HCT116 (cell line): ENCODE data around the gene IST1. TPM values are rescaled to one million over a fixed set of nuclear protein-coding genes. Genes with fewer than 3 reads are reported as not detected.

Experiments used
- ATAC-seq: fragments of 200-7000 bp; cut with Tn5 transposase; 2 replicates; pipeline ENCODE4 v1.9.1; 2020; ENCODE audit warnings: mild to moderate bottlenecking, moderate library complexity
- BruUV-seq: library from RNA; stranded (reverse); fragments of 400-500 nt; replicated peaks from 2 replicates; lab custom pipeline; 2021; lab: Mats Ljungman, UMichigan
- CTCF ChIA-PET: fragments of 300-600 bp; sonication (Branson Sonifier 250); formaldehyde crosslinking; loops from one replicate; lab custom pipeline; 2021; ENCODE audit warnings: antibody characterized with exemption; lab: Charles Lee
- POLR2A ChIA-PET: fragments of 300-600, 350-600 bp; sonication (Branson Sonifier 250); formaldehyde crosslinking; loops from one replicate; lab custom pipeline; 2021; ENCODE audit warnings: antibody characterized with exemption; lab: Charles Lee
- RAD21 ChIA-PET, 2 experiments: fragments of 300-600 bp; sonication (Branson Sonifier 250); formaldehyde crosslinking; loops; one replicate each; lab custom pipeline; 2023; ENCODE audit warnings: low total read pairs in 2 of 2; ENCODE audit not compliant: uncharacterized antibody in 2 of 2, unreplicated experiment in 2 of 2, low non-redundant PET in 1 of 2; lab: Charles Lee
- DNase-seq: peaks from one replicate; pipeline ENCODE4 v3.0.0-alpha.2; 2010; ENCODE audit warnings: low read depth, low spot score
- H2AFZ ChIP-seq: fragments of 200-600 bp; shearing (Covaris generic), sonication (generic); 2 replicates; pipeline ENCODE4 v1.6.1; 2017; ENCODE audit warnings: low read depth, mixed run types, mixed read lengths, antibody characterized with exemption, low read length; ENCODE audit not compliant: poor library complexity, severe bottlenecking
- H3K27ac ChIP-seq: 2 replicates; pipeline ENCODE4 v1.5.1; 2012; ENCODE audit warnings: low read depth, low read length
- H3K27me3 ChIP-seq: fragments of 200-600 bp; sonication (generic); 2 replicates; pipeline ENCODE4 v1.6.1; 2016; ENCODE audit warnings: mixed run types, low read length, mixed read lengths; ENCODE audit not compliant: insufficient read depth
- H3K36me3 ChIP-seq, 2 experiments: fragments of 200-500 bp in 1 of 2; fragments of 200-600 bp in 1 of 2; sonication (Bioruptor generic) in 1 of 2; sonication (generic) in 1 of 2; 2 replicates each; pipeline versions ENCODE4 v1.5.1 to v1.6.1; 2014 to 2016; ENCODE audit warnings: low read length in 2 of 2, inconsistent platforms in 1 of 2, mixed read lengths in 1 of 2, mixed run types in 1 of 2; ENCODE audit not compliant: insufficient read depth in 2 of 2, control insufficient read depth in 1 of 2
- H3K4me1 ChIP-seq, 2 experiments: fragments of 200-600 bp in 1 of 2; sonication (generic) in 1 of 2; 2 replicates each; pipeline versions ENCODE4 v1.5.1 to v1.6.1; 2012 to 2017; ENCODE audit warnings: low read length in 2 of 2, inconsistent platforms in 1 of 2, mild to moderate bottlenecking in 1 of 2, mixed read lengths in 1 of 2, mixed run types in 1 of 2, moderate library complexity in 1 of 2; ENCODE audit not compliant: insufficient read depth in 2 of 2, control insufficient read depth in 1 of 2
- H3K4me2 ChIP-seq: fragments of 200-600 bp; sonication (generic); 2 replicates; pipeline ENCODE4 v1.6.1; 2017; ENCODE audit warnings: mixed run types, low read length, mixed read lengths
- H3K4me3 ChIP-seq, 2 experiments: fragments of 200-600 bp in 1 of 2; sonication (generic) in 1 of 2; replicated peaks in 1 of 2; 2 replicates each; pipeline ENCODE4 v1.5.1; 2011 to 2016; ENCODE audit warnings: low read length in 2 of 2, control low read depth in 1 of 2, low read depth in 1 of 2, mild to moderate bottlenecking in 1 of 2, mixed read lengths in 1 of 2, mixed run types in 1 of 2
- H3K79me2 ChIP-seq: fragments of 200-600 bp; sonication (generic); 2 replicates; pipeline ENCODE4 v1.6.1; 2017; ENCODE audit warnings: mild to moderate bottlenecking, mixed run types, low read length, moderate library complexity, mixed read lengths; ENCODE audit not compliant: insufficient read depth
- H3K9ac ChIP-seq: fragments of 200-600 bp; sonication (generic); 2 replicates; pipeline ENCODE4 v1.6.1; 2016; ENCODE audit warnings: low read length, mixed read lengths
- H3K9me2 ChIP-seq: fragments of 200-600 bp; sonication (generic), shearing (Covaris generic); 2 replicates; pipeline ENCODE4 v1.6.1; 2017; ENCODE audit warnings: mixed run types, mild to moderate bottlenecking, moderate library complexity; ENCODE audit not compliant: insufficient read depth
- H3K9me3 ChIP-seq, 2 experiments: fragments of 200-500 bp in 1 of 2; fragments of 200-600 bp in 1 of 2; sonication (Bioruptor generic) in 1 of 2; sonication (generic) in 1 of 2; 2 replicates each; pipeline ENCODE4 v1.6.1; 2014 to 2017; ENCODE audit warnings: low read length in 2 of 2, mixed read lengths in 2 of 2, inconsistent platforms in 1 of 2, low read depth in 1 of 2, mild to moderate bottlenecking in 1 of 2, mixed run types in 1 of 2, moderate library complexity in 1 of 2; ENCODE audit not compliant: control insufficient read depth in 1 of 2, insufficient read depth in 1 of 2
- H4K20me1 ChIP-seq: fragments of 200-600 bp; sonication (generic), shearing (Covaris generic); 2 replicates; pipeline ENCODE4 v1.6.1; 2017; ENCODE audit warnings: mixed run types, mild to moderate bottlenecking, moderate library complexity; ENCODE audit not compliant: insufficient read depth
- ATF3 ChIP-seq: IDR thresholded peaks from 2 replicates; pipeline ENCODE4 v1.6.1; 2012
- CBX3 ChIP-seq: IDR thresholded peaks from 2 replicates; pipeline ENCODE4 v1.6.1; 2012; ENCODE audit warnings: low read depth
- CEBPB ChIP-seq: IDR thresholded peaks from 2 replicates; pipeline ENCODE4 v1.6.1; 2012; ENCODE audit warnings: low read depth
- EGR1 ChIP-seq: IDR thresholded peaks from 2 replicates; pipeline ENCODE4 v1.6.1; 2012; ENCODE audit warnings: low read depth
- JUND ChIP-seq: IDR thresholded peaks from 2 replicates; pipeline ENCODE4 v1.6.1; 2012
- MAX ChIP-seq: IDR thresholded peaks from 2 replicates; pipeline ENCODE4 v1.6.1; 2012
- POLR2A ChIP-seq: IDR thresholded peaks from 2 replicates; pipeline ENCODE4 v1.7.0; 2011; ENCODE audit warnings: borderline replicate concordance; ENCODE audit not compliant: insufficient read depth, insufficient read length; ENCODE audit errors: extremely low read depth
- POLR2AphosphoS5 ChIP-seq: IDR thresholded peaks from 2 replicates; pipeline ENCODE4 v1.6.1; 2011; ENCODE audit warnings: mild to moderate bottlenecking, low read depth, low read length, moderate library complexity
- RAD21 ChIP-seq: IDR thresholded peaks from 2 replicates; pipeline ENCODE4 v1.6.1; 2012; ENCODE audit warnings: low read depth, mild to moderate bottlenecking
- ZNF274 ChIP-seq: fragments of 200-500 bp; sonication (Bioruptor generic); IDR thresholded peaks from 2 replicates; pipeline ENCODE4 v1.6.1; 2014; ENCODE audit warnings: mild to moderate bottlenecking, low read depth, low read length, inconsistent platforms
- intact Hi-C: fragments of 100-400 bp; cut with micrococcal nuclease; formaldehyde crosslinking; loops from 2 replicates; pipeline ENCODE4 v1.10.0; 2022
- total RNA-seq: library from RNA; stranded (reverse); gene quantifications from one replicate; pipeline ENCODE4 v1.2.1, GENCODE V29; 2021; ENCODE audit not compliant: unreplicated experiment
- TF ChIP-seq, protein P1 (sequence below): IDR thresholded peaks from 2 replicates; pipeline ENCODE4 v1.6.1; 2012; ENCODE audit warnings: low read depth
- TF ChIP-seq, protein P2 (sequence below): IDR thresholded peaks from 2 replicates; pipeline ENCODE4 v1.6.1; 2011; ENCODE audit warnings: mild to moderate bottlenecking, low read length, moderate library complexity; ENCODE audit not compliant: insufficient replicate concordance; ENCODE audit errors: extremely low read depth
- TF ChIP-seq, protein P3 (sequence below), 3 experiments: fragments of 200-600 bp in 1 of 3; sonication (generic) in 1 of 3; IDR thresholded peaks in 2 of 3; conservative IDR thresholded peaks in 1 of 3; 2 replicates each; pipeline ENCODE4 v1.5.1; 2012 to 2017; ENCODE audit warnings: low read depth in 2 of 3, low read length in 2 of 3, antibody characterized with exemption in 1 of 3, borderline replicate concordance in 1 of 3, control low read depth in 1 of 3, mild to moderate bottlenecking in 1 of 3, mixed read lengths in 1 of 3, mixed run types in 1 of 3, moderate library complexity in 1 of 3; ENCODE audit not compliant: insufficient read depth in 1 of 3

The IST1 gene
- total RNA-seq, 1 experiment from 2014 or later = 191 TPM

GRCh38 chr16:71845639-71846430 is 49.5 kb upstream of the IST1 start, which contains the start of gene ATXN1L (continued):
- TF ChIP-seq, protein P1, sequence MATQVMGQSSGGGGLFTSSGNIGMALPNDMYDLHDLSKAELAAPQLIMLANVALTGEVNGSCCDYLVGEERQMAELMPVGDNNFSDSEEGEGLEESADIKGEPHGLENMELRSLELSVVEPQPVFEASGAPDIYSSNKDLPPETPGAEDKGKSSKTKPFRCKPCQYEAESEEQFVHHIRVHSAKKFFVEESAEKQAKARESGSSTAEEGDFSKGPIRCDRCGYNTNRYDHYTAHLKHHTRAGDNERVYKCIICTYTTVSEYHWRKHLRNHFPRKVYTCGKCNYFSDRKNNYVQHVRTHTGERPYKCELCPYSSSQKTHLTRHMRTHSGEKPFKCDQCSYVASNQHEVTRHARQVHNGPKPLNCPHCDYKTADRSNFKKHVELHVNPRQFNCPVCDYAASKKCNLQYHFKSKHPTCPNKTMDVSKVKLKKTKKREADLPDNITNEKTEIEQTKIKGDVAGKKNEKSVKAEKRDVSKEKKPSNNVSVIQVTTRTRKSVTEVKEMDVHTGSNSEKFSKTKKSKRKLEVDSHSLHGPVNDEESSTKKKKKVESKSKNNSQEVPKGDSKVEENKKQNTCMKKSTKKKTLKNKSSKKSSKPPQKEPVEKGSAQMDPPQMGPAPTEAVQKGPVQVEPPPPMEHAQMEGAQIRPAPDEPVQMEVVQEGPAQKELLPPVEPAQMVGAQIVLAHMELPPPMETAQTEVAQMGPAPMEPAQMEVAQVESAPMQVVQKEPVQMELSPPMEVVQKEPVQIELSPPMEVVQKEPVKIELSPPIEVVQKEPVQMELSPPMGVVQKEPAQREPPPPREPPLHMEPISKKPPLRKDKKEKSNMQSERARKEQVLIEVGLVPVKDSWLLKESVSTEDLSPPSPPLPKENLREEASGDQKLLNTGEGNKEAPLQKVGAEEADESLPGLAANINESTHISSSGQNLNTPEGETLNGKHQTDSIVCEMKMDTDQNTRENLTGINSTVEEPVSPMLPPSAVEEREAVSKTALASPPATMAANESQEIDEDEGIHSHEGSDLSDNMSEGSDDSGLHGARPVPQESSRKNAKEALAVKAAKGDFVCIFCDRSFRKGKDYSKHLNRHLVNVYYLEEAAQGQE = no peak
- peak; percentile 95 for TF ChIP-seq POLR2AphosphoS5
- TF ChIP-seq MAX = peak; percentile 57; the same call in 1 of the 2 replicates
- peak; percentile 42; the same call in 1 of the 2 replicates for TF ChIP-seq EGR1

- DNase-seq (no peak), ATAC-seq (peak; percentile 6)
- H3K36me3 ChIP-seq = peaks cover 9 to 11% of the 10 kb centered on the region in 2 experiments; a peak in 3 of 4 replicates
- peak overlapping the region; percentile 87 for H3K9ac ChIP-seq
- CTCF ChIA-PET = no interaction called here
- no peaks in the 10 kb centered on the region for H3K9me3 ChIP-seq
- H3K27me3 ChIP-seq = no peaks in the 10 kb centered on the region
- POLR2A ChIA-PET = no interaction called here
- no peaks in the 10 kb centered on the region for H3K9me2 ChIP-seq
- RAD21 ChIA-PET = no interaction called here
- H3K4me2 ChIP-seq = peak overlapping the region; percentile 74
- H3K4me1 ChIP-seq = peaks cover 6 to 23% of the 10 kb centered on the region in 2 experiments
- intact Hi-C loops = no loop called here
- no peaks in the 10 kb centered on the region for H4K20me1 ChIP-seq
- H3K4me3 ChIP-seq = peak overlapping the region; percentile 88 to 94
- H3K79me2 ChIP-seq = peaks cover 29% of the 10 kb centered on the region
- BruUV-seq = no TSS peak
- H2AFZ ChIP-seq = no peak overlapping the region
- H3K27ac ChIP-seq = peak overlapping the region; percentile 50
- TF ChIP-seq ATF3 (no peak), JUND (no peak), CBX3 (no peak), POLR2A (no peak), POLR2AphosphoS5 (no peak), ZNF274 (no peak), RAD21 (no peak), MAX (no peak), CEBPB (no peak)
- TF ChIP-seq, protein P2, sequence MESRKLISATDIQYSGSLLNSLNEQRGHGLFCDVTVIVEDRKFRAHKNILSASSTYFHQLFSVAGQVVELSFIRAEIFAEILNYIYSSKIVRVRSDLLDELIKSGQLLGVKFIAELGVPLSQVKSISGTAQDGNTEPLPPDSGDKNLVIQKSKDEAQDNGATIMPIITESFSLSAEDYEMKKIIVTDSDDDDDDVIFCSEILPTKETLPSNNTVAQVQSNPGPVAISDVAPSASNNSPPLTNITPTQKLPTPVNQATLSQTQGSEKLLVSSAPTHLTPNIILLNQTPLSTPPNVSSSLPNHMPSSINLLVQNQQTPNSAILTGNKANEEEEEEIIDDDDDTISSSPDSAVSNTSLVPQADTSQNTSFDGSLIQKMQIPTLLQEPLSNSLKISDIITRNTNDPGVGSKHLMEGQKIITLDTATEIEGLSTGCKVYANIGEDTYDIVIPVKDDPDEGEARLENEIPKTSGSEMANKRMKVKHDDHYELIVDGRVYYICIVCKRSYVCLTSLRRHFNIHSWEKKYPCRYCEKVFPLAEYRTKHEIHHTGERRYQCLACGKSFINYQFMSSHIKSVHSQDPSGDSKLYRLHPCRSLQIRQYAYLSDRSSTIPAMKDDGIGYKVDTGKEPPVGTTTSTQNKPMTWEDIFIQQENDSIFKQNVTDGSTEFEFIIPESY = no peak
- TF ChIP-seq, protein P3, sequence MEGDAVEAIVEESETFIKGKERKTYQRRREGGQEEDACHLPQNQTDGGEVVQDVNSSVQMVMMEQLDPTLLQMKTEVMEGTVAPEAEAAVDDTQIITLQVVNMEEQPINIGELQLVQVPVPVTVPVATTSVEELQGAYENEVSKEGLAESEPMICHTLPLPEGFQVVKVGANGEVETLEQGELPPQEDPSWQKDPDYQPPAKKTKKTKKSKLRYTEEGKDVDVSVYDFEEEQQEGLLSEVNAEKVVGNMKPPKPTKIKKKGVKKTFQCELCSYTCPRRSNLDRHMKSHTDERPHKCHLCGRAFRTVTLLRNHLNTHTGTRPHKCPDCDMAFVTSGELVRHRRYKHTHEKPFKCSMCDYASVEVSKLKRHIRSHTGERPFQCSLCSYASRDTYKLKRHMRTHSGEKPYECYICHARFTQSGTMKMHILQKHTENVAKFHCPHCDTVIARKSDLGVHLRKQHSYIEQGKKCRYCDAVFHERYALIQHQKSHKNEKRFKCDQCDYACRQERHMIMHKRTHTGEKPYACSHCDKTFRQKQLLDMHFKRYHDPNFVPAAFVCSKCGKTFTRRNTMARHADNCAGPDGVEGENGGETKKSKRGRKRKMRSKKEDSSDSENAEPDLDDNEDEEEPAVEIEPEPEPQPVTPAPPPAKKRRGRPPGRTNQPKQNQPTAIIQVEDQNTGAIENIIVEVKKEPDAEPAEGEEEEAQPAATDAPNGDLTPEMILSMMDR (IDR thresholded peaks at IDR 0.05 in 2 of 3, conservative IDR thresholded peaks at IDR 0.05 in 1 of 3; ENCODE audit: borderline replicate concordance in 1 of 3, insufficient read depth in 1 of 3, low read depth in 2 of 3, low read length in 2 of 3) = no peak
Measured at GRCh38 chr16:71846431-71846830, 48.9 kb upstream of the IST1 start.
